Nephron progenitor cell (in vitro differentiated cells): ENCODE measurements around the gene LDLRAD4.
"Not testable (repeated sequence)": the region's sequence is repeated elsewhere in the genome, so short reads cannot be mapped to it uniquely, and the experiment has no call there.

Source experiments
- DNase-seq: peaks from one replicate; pipeline ENCODE4 v3.0.0; 2021
- H3K27ac Mint-ChIP-seq: 2 replicates; pipeline ENCODE4 v1.8.0; 2021; ENCODE audit warnings: mild to moderate bottlenecking, moderate library complexity, mixed read lengths
- H3K27me3 Mint-ChIP-seq: 2 replicates; pipeline ENCODE4 v1.8.0; 2021; ENCODE audit warnings: mild to moderate bottlenecking, low read depth, mixed read lengths; ENCODE audit not compliant: poor library complexity
- H3K36me3 Mint-ChIP-seq: 2 replicates; pipeline ENCODE4 v1.8.0; 2021; ENCODE audit warnings: low read depth, mixed read lengths
- H3K4me1 Mint-ChIP-seq: 2 replicates; pipeline ENCODE4 v1.8.0; 2021; ENCODE audit warnings: mixed read lengths
- H3K4me3 Mint-ChIP-seq: 2 replicates; pipeline ENCODE4 v1.8.0; 2021; ENCODE audit warnings: mild to moderate bottlenecking, moderate library complexity, mixed read lengths
- H3K9me3 Mint-ChIP-seq: 2 replicates; pipeline ENCODE4 v1.8.0; 2021; ENCODE audit warnings: mild to moderate bottlenecking, moderate library complexity, mixed read lengths
- TF ChIP-seq, protein P1 (sequence below): fragments of 200-600 bp; sonication (generic); IDR thresholded peaks from 2 replicates; pipeline ENCODE4 v1.5.0; 2021; ENCODE audit warnings: antibody characterized with exemption

Gene LDLRAD4

DNA sequence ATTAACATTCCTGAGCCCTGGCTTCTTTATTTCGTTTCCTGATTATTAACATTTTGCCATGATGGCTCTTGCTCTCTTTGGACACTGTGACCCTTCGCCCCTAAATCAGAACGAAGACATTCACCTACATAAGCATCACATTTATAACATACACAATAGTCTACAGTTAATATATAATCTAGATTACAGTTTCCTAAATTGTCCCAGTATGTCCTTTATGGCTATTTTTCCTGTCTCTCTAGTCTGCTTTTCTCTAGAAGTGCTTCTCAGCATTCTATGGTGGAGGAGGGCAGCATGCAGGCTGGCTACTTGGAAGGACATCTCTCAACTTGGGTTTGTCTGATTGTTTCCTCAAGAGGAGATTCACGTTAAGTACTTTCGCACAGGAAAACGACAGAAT is 457.9 kb downstream of the LDLRAD4 start:
- Mint-ChIP-seq H3K9me3 (peaks cover 22% of the 10 kb centered on the region), H3K4me3 (no peak overlapping the region), H3K27me3 (no peaks in the 10 kb centered on the region), H3K4me1 (peaks cover 7% of the 10 kb centered on the region), H3K36me3 (peaks cover 52% of the 10 kb centered on the region), H3K27ac (no peak overlapping the region)
- DNase-seq = no peak
- TF ChIP-seq, protein P1, sequence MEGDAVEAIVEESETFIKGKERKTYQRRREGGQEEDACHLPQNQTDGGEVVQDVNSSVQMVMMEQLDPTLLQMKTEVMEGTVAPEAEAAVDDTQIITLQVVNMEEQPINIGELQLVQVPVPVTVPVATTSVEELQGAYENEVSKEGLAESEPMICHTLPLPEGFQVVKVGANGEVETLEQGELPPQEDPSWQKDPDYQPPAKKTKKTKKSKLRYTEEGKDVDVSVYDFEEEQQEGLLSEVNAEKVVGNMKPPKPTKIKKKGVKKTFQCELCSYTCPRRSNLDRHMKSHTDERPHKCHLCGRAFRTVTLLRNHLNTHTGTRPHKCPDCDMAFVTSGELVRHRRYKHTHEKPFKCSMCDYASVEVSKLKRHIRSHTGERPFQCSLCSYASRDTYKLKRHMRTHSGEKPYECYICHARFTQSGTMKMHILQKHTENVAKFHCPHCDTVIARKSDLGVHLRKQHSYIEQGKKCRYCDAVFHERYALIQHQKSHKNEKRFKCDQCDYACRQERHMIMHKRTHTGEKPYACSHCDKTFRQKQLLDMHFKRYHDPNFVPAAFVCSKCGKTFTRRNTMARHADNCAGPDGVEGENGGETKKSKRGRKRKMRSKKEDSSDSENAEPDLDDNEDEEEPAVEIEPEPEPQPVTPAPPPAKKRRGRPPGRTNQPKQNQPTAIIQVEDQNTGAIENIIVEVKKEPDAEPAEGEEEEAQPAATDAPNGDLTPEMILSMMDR = no peak

DNA sequence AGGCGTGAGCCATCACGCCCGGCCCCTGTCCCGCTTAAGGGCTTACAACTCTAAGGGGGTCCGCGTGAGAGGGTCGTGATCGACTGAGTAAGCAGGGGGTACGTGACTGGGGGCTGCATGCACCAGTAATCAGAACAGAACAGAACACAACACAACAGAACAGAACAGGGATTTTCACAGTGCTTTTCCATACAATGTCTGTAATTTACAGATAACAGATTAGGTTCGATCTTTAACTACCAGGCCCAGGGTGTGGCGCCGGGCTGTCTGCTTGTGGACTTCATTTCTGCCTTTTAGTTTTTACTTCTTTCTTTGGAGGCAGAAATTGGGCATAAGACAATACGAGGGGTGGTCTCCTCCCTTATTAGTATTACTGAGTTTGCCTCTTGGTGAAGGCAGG is 458.8 kb downstream of the LDLRAD4 start:
- not testable (repeated sequence) for DNase-seq

DNA sequence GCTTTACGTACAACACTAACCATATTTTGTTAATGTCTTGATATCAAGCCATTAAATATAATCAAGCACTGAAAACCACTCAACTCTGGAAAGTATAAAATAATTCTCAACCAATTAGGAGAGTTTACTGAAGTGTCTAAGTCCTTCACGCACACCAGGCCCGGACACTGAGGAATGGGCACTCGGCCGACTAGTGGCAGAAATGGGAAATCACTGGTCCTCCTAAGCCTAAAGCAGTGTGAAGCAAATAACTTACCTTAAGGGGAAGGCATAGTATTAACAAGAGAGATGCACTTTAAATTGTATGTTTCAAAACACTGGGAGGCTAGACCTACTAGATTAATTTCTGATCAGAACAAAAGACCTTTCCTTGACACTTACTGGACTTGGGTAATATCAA is 462.1 kb downstream of the LDLRAD4 start:
- TF ChIP-seq, protein P1 = peak; percentile 58
- Mint-ChIP-seq H3K4me1 (peaks cover 7% of the 10 kb centered on the region), H3K4me3 (no peak overlapping the region), H3K9me3 (peaks cover 28% of the 10 kb centered on the region), H3K27me3 (no peaks in the 10 kb centered on the region), H3K36me3 (peaks cover 64% of the 10 kb centered on the region), H3K27ac (no peak overlapping the region)
- peak; percentile 34 for DNase-seq

More for the DNA sequence above, 458.8 kb downstream of the LDLRAD4 start:
- H3K27me3 Mint-ChIP-seq, H3K4me3 Mint-ChIP-seq, H3K27ac Mint-ChIP-seq, H3K4me1 Mint-ChIP-seq: not testable (repeated sequence)
- Mint-ChIP-seq H3K9me3 (peaks cover 22% of the 10 kb centered on the region), H3K36me3 (peaks cover 47% of the 10 kb centered on the region)

DNA sequence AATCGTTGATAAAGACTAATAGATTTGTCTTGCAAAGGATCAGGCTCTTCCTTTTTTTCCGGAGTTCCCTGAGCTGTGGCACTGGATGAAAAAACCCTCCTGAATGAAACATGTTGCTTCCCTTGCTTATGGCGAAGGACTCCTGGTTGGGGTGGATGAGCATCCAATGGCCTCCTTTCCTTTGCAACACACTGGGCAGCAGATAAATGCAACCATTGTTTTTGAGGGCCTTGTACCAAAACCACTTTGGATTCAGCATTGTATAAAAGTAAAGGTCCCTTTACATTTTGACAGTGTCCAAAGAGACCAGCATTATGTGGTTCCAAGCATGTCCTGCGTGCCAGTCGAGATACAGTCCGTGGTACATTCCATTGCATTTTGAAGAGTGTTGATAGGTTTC is 463.1 kb downstream of the LDLRAD4 start:
- Mint-ChIP-seq H3K9me3 (peaks cover 25% of the 10 kb centered on the region), H3K27me3 (no peaks in the 10 kb centered on the region), H3K36me3 (peaks cover 59% of the 10 kb centered on the region), H3K4me1 (peaks cover 7% of the 10 kb centered on the region), H3K4me3 (no peak overlapping the region), H3K27ac (no peak overlapping the region)
- TF ChIP-seq, protein P1 = no peak
- no peak for DNase-seq

DNA sequence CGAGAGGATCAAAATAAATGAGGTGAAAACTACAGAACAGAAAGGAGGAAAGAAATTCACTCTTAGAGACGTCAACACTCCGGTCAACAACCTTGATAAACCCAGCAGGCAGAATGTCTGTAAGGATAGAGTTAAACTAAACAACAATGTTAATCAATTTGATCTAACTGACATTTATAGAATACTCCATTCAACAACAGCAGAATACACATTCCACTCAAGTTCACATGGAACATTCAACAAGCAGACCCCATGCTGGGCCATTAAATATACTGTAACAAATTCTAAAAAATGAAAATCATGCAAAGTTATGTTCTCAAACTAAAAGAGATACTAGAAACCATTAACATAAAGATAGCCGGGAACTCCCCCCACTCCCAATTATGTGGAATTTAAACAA is 466.0 kb downstream of the LDLRAD4 start:
- H3K4me3 Mint-ChIP-seq = no peak overlapping the region
- peaks cover 40% of the 10 kb centered on the region for H3K9me3 Mint-ChIP-seq
- no peaks in the 10 kb centered on the region for H3K27me3 Mint-ChIP-seq
- H3K36me3 Mint-ChIP-seq = peaks cover 61% of the 10 kb centered on the region
- H3K4me1 Mint-ChIP-seq = peaks cover 2% of the 10 kb centered on the region
- TF ChIP-seq, protein P1 = no peak
- no peak for DNase-seq
- H3K27ac Mint-ChIP-seq = no peak overlapping the region

DNA sequence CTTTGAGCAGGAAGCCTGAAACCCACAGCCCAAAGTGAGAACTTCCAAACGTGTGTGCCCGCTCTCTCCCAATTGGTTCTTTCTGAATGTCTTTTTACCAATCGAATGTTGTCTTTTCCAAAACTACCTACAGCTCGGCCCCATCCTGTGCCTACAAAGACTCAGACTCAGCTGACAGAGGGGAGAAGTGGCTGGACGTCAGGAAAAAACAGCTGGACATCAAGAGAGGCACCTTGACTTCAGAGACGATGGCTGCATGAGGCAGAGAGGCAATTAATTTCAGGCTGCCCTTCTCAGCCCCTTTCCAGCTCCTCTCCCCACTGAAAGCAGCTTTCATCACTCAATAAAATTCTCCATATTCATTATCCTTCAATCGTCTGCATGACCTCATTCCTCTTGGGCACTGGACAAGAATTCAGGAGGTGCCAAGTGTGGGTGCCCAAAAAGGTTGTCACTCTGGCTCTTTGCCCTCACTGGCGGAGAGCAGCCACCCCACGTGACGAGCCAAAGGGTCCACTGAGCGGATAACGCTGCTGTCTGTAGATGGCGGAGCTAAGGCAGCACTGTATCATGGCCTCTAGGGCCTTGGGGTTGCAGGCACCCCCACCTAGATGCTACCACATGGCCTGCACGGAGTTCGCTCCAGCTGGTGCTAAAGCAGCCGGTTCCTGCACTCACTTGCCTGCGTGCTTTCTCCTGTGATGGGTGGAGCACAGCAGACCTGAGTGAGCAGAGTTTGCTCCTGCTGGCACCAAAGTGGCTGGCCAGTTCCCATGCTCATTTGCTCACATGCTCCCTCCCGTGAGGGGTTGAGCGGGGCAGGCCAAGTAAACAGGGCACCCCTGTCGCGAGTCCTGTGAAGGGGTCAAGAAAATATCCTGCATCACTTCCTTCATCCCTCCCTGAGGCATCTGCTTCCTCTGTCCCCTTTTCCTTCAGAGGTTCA is 469.9 kb downstream of the LDLRAD4 start:
- H3K36me3 Mint-ChIP-seq = peaks cover 77% of the 10 kb centered on the region
- no peak overlapping the region for H3K4me3 Mint-ChIP-seq
- no peak for DNase-seq
- H3K4me1 Mint-ChIP-seq = no peaks in the 10 kb centered on the region
- H3K27ac Mint-ChIP-seq = no peak overlapping the region
- TF ChIP-seq, protein P1 = no peak
- no peaks in the 10 kb centered on the region for H3K27me3 Mint-ChIP-seq
- peaks cover 76% of the 10 kb centered on the region for H3K9me3 Mint-ChIP-seq

DNA sequence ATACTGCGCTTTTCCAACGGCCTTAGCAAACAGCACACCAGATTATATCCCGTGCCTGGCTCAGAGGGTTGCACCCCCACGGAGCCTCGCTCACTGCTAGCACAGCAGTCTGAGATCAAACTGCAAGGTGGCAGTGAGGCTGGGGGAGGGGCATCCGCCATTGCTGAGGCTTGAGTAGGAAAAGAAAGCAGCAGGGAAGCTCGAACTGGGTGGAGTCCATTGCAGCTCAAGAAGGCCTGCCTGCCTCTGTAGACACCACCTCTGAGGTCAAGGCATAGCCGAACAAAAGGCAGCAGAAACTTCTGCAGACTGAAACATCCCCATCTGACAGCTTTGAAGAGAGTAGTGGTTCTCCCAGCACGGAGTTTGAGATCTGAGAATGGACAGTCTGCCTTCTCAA is 471.5 kb downstream of the LDLRAD4 start:
- Mint-ChIP-seq H3K9me3 (peaks cover 88% of the 10 kb centered on the region), H3K36me3 (peaks cover 79% of the 10 kb centered on the region)
- H3K27ac Mint-ChIP-seq, H3K4me1 Mint-ChIP-seq, H3K4me3 Mint-ChIP-seq, DNase-seq, H3K27me3 Mint-ChIP-seq: not testable (repeated sequence)

DNA sequence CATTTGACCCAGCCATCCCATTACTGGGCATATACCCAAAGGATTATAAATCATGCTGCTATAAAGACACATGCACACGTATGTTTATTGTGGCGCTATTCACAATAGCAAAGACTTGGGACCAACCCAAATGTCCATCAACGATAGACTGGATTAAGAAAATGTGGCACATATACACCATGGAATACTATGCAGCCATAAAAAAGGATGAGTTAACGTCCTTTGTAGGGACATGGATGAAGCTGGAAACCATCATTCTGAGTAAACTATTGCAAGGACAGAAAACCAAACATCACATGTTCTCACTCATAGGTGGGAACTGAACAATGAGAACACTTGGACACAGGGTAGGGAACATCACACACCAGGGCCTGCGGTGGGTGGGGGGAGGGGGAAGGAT is 476.8 kb downstream of the LDLRAD4 start:
- peaks cover 92% of the 10 kb centered on the region for H3K9me3 Mint-ChIP-seq
- peaks cover 74% of the 10 kb centered on the region for H3K36me3 Mint-ChIP-seq
- not testable (repeated sequence) for H3K27ac Mint-ChIP-seq, DNase-seq, H3K4me1 Mint-ChIP-seq, H3K4me3 Mint-ChIP-seq, H3K27me3 Mint-ChIP-seq
